Skeletal muscle satellite cell (primary cell): Measurements from ENCODE around the gene ZNF334.

ENCODE experiments used
- H3K27me3 ChIP-seq: 2 replicates; pipeline ENCODE4 v1.7.0; 2013; ENCODE audit warnings: low read length; ENCODE audit not compliant: control insufficient read depth, insufficient read depth
- H3K36me3 ChIP-seq: 2 replicates; pipeline ENCODE4 v1.7.0; 2013; ENCODE audit warnings: mild to moderate bottlenecking, control low read depth, low read length; ENCODE audit not compliant: insufficient read depth
- H3K4me1 ChIP-seq: 2 replicates; pipeline ENCODE4 v1.7.0; 2013; ENCODE audit warnings: low read length; ENCODE audit not compliant: control insufficient read depth, insufficient read depth
- H3K4me2 ChIP-seq: 2 replicates; pipeline ENCODE4 v1.7.0; 2013; ENCODE audit warnings: mild to moderate bottlenecking, low read length
- H3K4me3 ChIP-seq: 2 replicates; pipeline ENCODE4 v1.7.0; 2013; ENCODE audit warnings: low read length
- H3K9ac ChIP-seq: 2 replicates; pipeline ENCODE4 v1.7.0; 2013; ENCODE audit warnings: mild to moderate bottlenecking, low read depth, low read length, moderate library complexity
- H3K9me3 ChIP-seq: replicated peaks from 2 replicates; pipeline ENCODE4 v1.7.0; 2013; ENCODE audit warnings: mild to moderate bottlenecking, control low read depth, low read length

ZNF334 gene

DNA sequence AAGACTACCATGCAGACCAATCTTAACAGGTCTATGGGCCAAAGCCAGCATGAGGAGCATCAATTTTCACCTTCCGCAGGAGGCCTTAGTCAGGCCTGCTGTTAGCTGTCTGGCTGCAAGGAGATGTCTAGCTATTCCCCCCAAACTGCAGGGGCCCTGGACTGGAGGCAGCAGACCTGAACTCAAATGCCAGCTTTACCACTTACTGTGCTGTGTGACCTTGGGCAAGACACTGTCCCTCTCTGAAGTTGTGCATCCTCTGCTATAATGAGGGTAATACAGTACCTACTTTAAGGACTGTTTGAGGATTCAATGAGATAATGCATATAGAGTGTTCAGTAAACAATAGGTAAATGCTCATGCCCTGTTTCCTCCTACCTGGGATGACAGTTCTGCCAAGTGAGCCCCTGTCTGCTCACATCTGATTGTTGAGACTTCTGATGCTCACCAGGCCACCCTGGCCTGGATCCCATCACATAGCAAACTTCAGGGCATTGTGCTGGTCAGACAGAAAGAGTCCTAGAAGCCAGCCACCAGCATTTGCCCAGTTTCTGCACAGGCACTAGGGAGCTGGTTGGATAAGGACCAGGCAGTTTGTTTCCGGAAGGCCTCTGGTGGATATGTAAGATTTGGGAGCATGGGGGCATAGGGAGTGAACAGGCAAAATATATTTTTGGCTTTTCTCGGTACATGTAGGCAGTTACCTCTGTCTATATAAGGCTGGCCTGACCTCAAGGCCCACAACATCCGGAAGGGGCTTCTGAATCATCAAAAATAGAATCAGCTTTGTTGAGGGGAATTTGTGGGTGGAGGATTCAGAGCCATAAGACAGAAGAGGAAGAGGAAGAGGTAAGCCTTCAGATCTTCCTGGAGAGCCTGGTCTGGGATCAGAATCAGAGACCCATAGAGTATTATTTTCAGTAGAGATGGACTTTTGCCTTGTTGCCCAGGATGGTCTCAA is 39.4 kb upstream of the ZNF334 start:
- H3K36me3 ChIP-seq = no peaks in the 10 kb centered on the region
- H3K27me3 ChIP-seq = peaks cover 16% of the 10 kb centered on the region
- no peak overlapping the region for H3K4me2 ChIP-seq
- no peak overlapping the region for H3K9ac ChIP-seq
- H3K4me3 ChIP-seq = no peak overlapping the region
- no peaks in the 10 kb centered on the region for H3K9me3 ChIP-seq
- no peaks in the 10 kb centered on the region for H3K4me1 ChIP-seq

DNA sequence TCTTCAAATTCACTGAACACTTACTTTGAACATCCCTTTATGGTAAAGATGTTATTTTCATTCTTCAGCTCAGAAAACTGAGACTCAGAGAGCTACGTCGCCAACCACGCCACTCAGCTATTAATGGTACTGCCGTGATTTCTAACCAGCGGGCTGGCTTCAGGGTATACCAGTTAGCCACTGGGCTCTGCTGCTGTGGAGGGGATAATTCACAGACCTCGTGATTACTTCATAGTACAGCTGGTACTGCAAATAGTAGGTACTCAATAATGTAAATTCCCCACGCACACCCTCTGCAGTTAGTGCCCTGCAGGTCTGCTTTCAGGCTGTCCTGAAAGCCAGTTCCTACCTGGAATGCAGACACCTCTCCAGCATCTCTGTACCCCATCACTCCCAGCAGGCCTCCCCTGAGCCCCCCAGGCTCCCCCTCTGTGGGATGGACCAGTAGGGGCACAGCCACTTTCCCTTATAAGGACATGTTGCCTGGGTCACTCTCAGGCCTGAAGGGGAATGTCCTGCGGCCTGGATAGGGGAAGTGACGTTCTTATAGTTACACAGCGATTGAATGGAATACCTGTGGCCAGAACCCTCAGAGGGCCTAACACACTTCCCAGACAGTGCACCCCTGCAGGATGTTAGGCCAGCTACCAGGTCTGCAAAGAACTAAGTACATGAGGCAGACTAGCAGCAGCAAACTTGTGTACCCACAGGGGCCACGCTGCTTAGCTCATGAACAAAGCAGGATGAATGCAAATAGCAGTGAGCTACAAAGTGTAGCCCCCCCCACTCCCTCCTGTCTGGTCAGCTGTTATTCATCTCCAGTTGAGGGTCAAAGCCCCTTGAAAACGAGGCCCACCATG is 38.4 kb upstream of the ZNF334 start:
- H3K36me3 ChIP-seq = no peaks in the 10 kb centered on the region
- no peak overlapping the region for H3K9ac ChIP-seq
- H3K4me3 ChIP-seq = no peak overlapping the region
- no peak overlapping the region for H3K4me2 ChIP-seq
- no peaks in the 10 kb centered on the region for H3K4me1 ChIP-seq
- H3K27me3 ChIP-seq = peaks cover 21% of the 10 kb centered on the region
- H3K9me3 ChIP-seq = no peaks in the 10 kb centered on the region

DNA sequence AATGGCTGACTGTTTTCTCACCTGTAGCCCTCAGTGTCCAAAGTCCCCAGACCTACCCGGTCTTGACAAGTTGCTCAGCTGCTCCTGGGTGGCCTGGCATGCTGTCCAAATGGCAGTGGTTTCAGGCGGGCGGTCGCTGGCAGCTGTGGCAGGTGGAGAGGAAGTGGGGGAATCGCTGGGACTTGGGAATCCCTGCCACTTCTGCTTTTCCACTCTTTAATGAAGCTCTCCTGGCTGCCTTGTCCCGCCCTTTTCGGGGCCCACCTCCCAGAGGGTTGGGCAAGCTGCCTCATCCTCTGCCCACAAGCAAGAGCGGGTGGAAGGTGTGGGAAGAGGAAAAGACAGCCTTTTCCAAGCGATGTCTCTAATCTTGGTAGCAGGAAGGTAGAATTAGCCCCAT is 37.1 kb upstream of the ZNF334 start, which contains the start of gene OCSTAMP:
Gene OCSTAMP, minus strand, starts transcription at position 194 of the 400 bp plus-strand sequence. Its CDS starts 94 bp downstream, at position 100.
- Histone ChIP-seq H3K4me1 (no peaks in the 10 kb centered on the region), H3K36me3 (no peaks in the 10 kb centered on the region), H3K4me3 (no peak within 1 kb of the TSS), H3K27me3 (peaks cover 20% of the 10 kb centered on the region), H3K4me2 (no peak within 1 kb of the TSS), H3K9me3 (no peaks in the 10 kb centered on the region), H3K9ac (no peak within 1 kb of the TSS)

DNA sequence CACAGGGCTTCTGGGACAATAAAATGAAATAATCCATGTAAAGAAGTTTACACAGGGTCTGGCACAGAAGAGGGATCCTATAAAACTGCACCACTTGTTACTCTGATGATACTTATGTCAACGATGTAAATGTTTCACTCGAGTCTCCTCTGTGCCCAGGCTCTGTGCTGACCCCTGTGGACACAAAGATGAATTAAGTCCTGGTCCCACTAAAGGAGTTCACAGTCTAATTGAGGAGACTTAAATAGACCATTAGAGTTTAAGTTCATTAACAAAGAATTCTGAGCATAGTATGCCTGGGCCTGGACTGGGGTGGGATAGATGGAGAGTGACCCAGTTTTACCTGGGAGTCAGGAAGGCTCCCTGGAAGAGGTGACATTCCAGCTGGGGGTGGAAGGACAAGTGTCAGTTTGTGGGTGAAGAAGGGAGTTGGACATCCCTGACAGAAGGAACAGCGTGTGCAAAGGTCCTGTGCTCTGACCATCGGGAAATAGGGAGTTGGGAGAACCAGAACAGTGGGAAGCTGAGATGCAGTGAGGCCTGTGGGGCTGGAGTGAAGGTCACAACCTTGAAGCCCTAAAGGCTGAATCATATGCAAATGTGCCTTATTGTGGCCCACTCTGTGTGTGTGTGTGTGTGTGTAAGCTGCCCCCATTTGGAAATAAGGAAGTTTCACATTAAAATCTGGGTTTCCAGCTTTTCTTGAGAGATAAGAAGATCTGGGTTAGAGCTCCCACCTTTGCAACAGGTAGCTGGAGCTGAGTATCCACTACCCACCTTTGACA is 36.0 kb upstream of the ZNF334 start:
- H3K4me1 ChIP-seq = no peaks in the 10 kb centered on the region

DNA sequence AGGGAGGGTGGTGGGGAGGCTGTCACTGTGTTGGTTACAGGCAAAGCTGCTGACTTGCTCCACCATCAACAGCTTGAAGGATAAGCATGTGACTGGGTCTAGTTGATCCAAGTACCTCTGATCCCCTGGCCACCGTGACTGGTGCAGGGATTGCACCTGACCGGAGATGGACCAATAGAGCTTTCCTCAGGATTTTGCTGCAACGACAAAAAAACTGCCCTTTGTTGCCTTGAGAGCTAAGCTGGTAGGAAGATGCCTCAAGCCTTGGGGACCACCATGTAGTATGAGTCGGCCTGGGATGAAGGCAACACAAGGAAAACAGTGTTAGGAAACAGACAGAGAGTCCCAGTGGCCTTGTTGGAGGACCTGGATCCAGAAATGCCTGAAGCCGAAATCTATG is 35.3 kb upstream of the ZNF334 start:
- Histone ChIP-seq H3K36me3 (no peaks in the 10 kb centered on the region), H3K9me3 (no peaks in the 10 kb centered on the region), H3K4me1 (no peaks in the 10 kb centered on the region), H3K27me3 (peaks cover 29% of the 10 kb centered on the region), H3K4me3 (no peak overlapping the region), H3K9ac (no peak overlapping the region), H3K4me2 (no peak overlapping the region)

More for the DNA sequence above, 36.0 kb upstream of the ZNF334 start:
- Histone ChIP-seq H3K9ac (no peak overlapping the region), H3K4me2 (no peak overlapping the region), H3K36me3 (no peaks in the 10 kb centered on the region), H3K4me3 (no peak overlapping the region), H3K9me3 (no peaks in the 10 kb centered on the region), H3K27me3 (peaks cover 26% of the 10 kb centered on the region)

DNA sequence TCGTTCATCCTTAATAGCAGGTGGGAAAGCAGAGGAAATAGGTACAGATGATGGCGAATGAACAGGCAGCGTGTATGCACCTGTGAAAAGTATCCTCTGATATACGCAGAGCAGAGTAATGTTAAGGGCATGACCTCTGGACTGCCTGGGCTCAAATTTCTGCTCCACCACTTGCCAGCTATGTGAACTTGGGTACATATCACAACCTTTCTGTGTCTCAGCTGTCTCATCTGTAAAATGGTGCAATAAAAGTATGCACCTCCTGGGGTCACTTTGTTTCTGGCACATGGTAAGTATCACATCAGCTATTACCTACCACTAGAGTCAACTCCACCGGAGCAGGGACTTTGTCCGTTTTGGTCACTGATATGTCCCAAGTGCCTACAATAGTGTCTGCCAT is 34.6 kb upstream of the ZNF334 start:
- H3K4me1 ChIP-seq = no peaks in the 10 kb centered on the region
- peaks cover 29% of the 10 kb centered on the region for H3K27me3 ChIP-seq
- H3K4me3 ChIP-seq = no peak overlapping the region
- no peaks in the 10 kb centered on the region for H3K9me3 ChIP-seq
- H3K36me3 ChIP-seq = no peaks in the 10 kb centered on the region
- H3K9ac ChIP-seq = no peak overlapping the region
- H3K4me2 ChIP-seq = no peak overlapping the region

DNA sequence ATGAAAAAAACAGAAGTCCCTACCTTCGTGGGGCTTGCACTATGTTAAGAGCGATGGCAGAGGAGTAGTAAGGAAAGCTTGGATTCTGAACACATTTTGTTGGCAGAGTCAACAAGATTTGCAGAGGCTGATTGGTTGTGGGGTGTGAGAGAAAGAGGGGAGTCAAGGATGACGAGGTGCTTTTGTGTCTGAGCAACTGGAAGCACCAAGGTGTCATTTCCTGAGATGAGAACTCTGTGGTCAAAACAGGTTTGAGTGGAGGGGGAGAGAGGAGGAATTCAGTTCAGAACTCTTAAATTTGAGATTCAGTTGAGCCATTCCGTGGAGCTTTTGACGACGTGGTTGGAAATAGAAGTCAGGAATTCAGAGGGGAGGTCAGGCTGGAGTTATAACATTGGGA is 33.6 kb upstream of the ZNF334 start:
- H3K9me3 ChIP-seq = no peaks in the 10 kb centered on the region
- H3K4me1 ChIP-seq = no peaks in the 10 kb centered on the region
- H3K27me3 ChIP-seq = peaks cover 36% of the 10 kb centered on the region
- H3K4me2 ChIP-seq = no peak overlapping the region
- H3K4me3 ChIP-seq = no peak overlapping the region
- H3K9ac ChIP-seq = no peak overlapping the region
- H3K36me3 ChIP-seq = no peaks in the 10 kb centered on the region

DNA sequence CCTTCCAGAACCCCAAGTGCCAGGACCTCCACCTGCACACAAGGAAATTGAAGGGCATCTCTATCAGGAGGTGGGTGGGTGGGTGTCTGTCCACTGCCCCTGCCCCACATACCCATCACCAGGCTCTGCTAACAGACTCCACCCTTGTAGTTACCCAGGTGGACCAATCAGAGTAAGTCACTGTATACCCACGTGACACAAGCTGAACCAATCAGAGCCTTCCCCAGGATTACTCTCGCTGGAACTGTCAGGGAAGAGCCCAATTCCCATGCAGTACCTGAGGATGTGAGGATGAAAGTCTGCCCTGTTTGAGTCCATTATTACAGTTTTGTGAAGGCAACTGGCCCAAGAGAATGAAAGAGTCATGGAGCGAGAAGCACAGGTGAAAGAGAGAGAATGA is 32.9 kb upstream of the ZNF334 start:
- H3K9me3 ChIP-seq = no peaks in the 10 kb centered on the region
- H3K4me3 ChIP-seq = no peak overlapping the region
- no peaks in the 10 kb centered on the region for H3K36me3 ChIP-seq
- no peaks in the 10 kb centered on the region for H3K4me1 ChIP-seq
- H3K9ac ChIP-seq = no peak overlapping the region
- peaks cover 42% of the 10 kb centered on the region for H3K27me3 ChIP-seq
- no peak overlapping the region for H3K4me2 ChIP-seq

DNA sequence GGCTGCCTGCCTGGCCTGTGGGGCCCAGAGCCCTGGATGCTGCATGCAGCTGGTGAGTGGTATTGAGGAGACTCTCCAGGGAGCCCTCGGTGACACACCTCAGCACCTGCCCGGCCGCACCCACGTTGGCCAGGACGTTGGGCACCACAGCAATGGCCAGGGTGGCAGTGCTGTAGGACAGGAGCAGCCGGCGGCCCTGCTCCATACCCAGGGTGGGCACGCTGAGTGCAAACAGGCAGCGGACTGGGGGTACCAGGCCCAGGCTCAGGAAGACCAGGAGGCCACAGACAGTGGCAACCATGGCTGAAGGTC is 32.4 kb upstream of the ZNF334 start:
- Histone ChIP-seq H3K4me1 (no peaks in the 10 kb centered on the region), H3K9me3 (no peaks in the 10 kb centered on the region), H3K27me3 (peaks cover 47% of the 10 kb centered on the region), H3K4me3 (no peak overlapping the region), H3K9ac (no peak overlapping the region), H3K36me3 (no peaks in the 10 kb centered on the region), H3K4me2 (no peak overlapping the region)

DNA sequence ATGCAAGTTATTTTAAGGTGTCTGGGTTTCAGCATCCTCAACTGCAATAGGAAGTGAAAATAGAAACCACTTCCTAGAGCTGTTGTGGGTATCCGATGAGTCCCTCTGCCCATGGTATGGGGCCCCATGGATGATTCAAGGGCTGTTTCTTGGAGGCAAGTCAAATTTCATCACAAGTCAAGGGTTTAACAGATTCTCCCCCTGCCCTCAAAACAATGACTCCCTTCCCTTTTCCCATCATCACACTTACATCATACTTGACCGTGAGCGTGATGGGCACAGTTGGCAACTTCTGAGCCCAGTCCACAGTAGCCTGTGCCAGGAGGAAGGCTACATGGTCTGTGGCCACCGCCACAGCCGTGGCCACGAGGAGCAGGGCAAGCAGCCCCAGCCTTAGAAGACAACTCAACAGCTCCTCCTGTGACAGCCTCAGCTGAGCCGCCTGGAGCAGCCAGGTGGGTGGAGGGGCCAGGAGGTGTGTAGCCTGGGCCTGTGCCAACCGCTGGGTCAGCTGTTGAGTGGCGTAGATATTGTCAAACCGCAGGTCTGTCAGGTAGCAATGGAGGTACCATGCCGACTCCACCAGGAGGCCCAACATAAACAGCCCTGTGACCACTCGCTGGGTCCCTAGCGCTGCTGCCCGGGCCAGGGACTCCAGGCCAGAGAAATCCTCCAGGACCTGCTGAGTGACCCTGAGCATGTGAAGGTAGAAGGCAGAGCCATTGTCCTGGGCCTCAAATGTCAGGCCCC is 31.9 kb upstream of the ZNF334 start:
- no peak overlapping the region for H3K9ac ChIP-seq
- H3K9me3 ChIP-seq = no peaks in the 10 kb centered on the region
- H3K4me1 ChIP-seq = no peaks in the 10 kb centered on the region
- H3K36me3 ChIP-seq = no peaks in the 10 kb centered on the region
- H3K4me3 ChIP-seq = no peak overlapping the region
- no peak overlapping the region for H3K4me2 ChIP-seq
- H3K27me3 ChIP-seq = peaks cover 43% of the 10 kb centered on the region
